ENCODE data around the gene ARHGAP10.

Gene ARHGAP10

GRCh38 chr4:147957446-147957845, 225.6 kb downstream of the ARHGAP10 start:
- no peak overlapping the region for H3K4me3 ChIP-seq (ENCODE audit: low read depth, low read length)
- no peak for DNase-seq (ENCODE audit: low read depth)
- TF ChIP-seq CTCF (IDR thresholded peaks at IDR 0.05; ENCODE audit: low read depth, low read length, missing control alignments), result no peak

- H3K4me3 ChIP-seq (ENCODE audit: low read depth, low read length), result no peak overlapping the region
- no peak for TF ChIP-seq CTCF (IDR thresholded peaks at IDR 0.05; ENCODE audit: low read depth, low read length, missing control alignments)
- DNase-seq (ENCODE audit: low read depth), result no peak
Observed at GRCh38 chr4:147958057-147958456, 226.2 kb downstream of the ARHGAP10 start.

- no peak overlapping the region for H3K4me3 ChIP-seq (ENCODE audit: low read depth, low read length)
- TF ChIP-seq CTCF (IDR thresholded peaks at IDR 0.05; ENCODE audit: low read depth, low read length, missing control alignments), result no peak
- no peak for DNase-seq (ENCODE audit: low read depth)
Observed at GRCh38 chr4:147958489-147959065, 226.7 kb downstream of the ARHGAP10 start.

DNA sequence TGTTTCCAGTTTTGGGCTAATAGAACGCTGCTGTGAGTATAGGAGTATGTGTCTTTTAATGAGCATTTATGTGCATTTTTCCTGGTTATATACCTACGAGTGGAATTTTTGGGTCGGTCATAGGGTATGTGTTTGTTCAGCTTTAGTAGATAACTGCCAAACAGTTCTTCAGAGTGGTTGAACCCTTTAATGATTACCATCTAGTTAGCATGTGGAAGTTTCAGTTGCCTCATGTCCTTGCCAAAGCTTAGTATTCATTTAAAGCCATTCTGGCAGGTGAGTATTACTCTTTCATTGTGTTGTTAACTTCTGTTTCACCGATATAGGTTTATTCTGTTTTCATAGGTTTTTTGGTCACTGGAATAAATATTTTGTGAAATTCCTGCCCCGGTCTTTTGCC, 229.1 kb downstream of the ARHGAP10 start:
- TF ChIP-seq CTCF (IDR thresholded peaks at IDR 0.05; ENCODE audit: low read depth, low read length, missing control alignments), result no peak
- DNase-seq (ENCODE audit: low read depth), result no peak
- no peak overlapping the region for H3K4me3 ChIP-seq (ENCODE audit: low read depth, low read length)

- no peak for TF ChIP-seq CTCF (IDR thresholded peaks at IDR 0.05; ENCODE audit: low read depth, low read length, missing control alignments)
- no peak overlapping the region for H3K4me3 ChIP-seq (ENCODE audit: low read depth, low read length)
- no peak for DNase-seq (ENCODE audit: low read depth)
Observed at GRCh38 chr4:147963839-147964238, 232.0 kb downstream of the ARHGAP10 start.

DNA sequence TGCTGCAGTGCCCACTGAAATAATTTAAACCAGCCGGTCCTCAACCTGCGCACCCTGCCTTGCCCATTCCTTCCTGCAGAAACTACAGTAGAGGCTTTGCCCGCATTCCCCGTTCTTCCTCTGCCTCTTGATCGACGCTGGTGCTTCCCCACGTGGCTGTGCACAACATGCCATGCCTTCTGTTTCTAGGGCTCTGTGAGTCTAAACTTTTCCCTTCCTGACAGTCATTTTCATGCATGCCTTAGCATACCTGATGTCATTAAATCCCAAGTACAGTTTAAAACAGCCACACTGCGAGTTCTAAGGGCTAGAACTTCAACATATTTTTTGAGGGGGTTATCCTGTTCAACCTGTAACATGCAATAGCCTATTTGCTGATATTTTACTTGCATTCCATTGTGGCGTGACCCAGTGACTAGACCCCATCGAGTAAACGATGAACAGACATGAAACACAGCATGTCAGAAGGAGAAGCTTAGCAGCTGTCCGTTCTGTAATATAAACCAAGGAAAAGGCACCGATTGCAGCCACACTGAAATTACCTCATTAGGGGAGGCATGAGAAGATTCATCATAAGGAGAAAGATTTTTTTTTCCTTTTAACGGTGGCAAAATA, 232.5 kb downstream of the ARHGAP10 start:
- H3K4me3 ChIP-seq (ENCODE audit: low read depth, low read length), result no peak overlapping the region
- TF ChIP-seq CTCF (IDR thresholded peaks at IDR 0.05; ENCODE audit: low read depth, low read length, missing control alignments), result no peak
- no peak for DNase-seq (ENCODE audit: low read depth)

DNA sequence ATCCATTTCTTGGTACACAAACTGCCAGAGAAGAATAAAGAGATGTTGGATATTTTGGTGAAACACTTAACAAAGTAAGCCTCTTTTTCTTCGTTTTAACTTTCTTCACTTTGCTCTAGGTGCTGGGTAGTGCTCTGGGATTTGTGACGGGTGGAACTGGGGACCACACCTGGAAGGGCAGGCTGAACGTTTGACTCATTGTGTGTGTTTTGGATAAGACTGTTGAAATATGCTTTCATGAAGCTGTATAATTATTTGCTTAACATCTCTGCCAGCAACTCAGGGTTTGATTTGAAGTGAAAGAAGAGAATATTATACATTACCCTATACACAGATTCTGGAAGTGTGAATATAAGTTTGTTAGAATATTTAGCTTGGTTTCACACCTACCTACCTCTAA, 233.2 kb downstream of the ARHGAP10 start:
- no peak for TF ChIP-seq CTCF (IDR thresholded peaks at IDR 0.05; ENCODE audit: low read depth, low read length, missing control alignments)
- no peak for DNase-seq (ENCODE audit: low read depth)
- no peak overlapping the region for H3K4me3 ChIP-seq (ENCODE audit: low read depth, low read length)
